Endothelial cell (in vitro differentiated cells): ENCODE measurements around the gene CACNA1C. TPM values are rescaled to one million over a fixed set of nuclear protein-coding genes. Genes with fewer than 3 reads are reported as not detected.

Experiments
- DNase-seq: peaks from one replicate; pipeline ENCODE4 v3.0.0; 2021; ENCODE audit warnings: low spot score
- H3K27ac Mint-ChIP-seq: one replicate; pipeline ENCODE4 v1.8.0; 2021; ENCODE audit warnings: mixed read lengths, inconsistent platforms; ENCODE audit not compliant: unreplicated experiment
- H3K27me3 Mint-ChIP-seq: one replicate; pipeline ENCODE4 v1.8.0; 2021; ENCODE audit warnings: mild to moderate bottlenecking, moderate library complexity, mixed read lengths, inconsistent platforms; ENCODE audit not compliant: unreplicated experiment
- H3K36me3 Mint-ChIP-seq: one replicate; pipeline ENCODE4 v1.8.0; 2021; ENCODE audit warnings: mild to moderate bottlenecking, low read depth, mixed read lengths, inconsistent platforms; ENCODE audit not compliant: unreplicated experiment
- H3K4me1 Mint-ChIP-seq: one replicate; pipeline ENCODE4 v1.8.0; 2021; ENCODE audit warnings: mild to moderate bottlenecking, mixed read lengths, inconsistent platforms; ENCODE audit not compliant: unreplicated experiment
- H3K4me3 Mint-ChIP-seq: one replicate; pipeline ENCODE4 v1.8.0; 2021; ENCODE audit warnings: mild to moderate bottlenecking, mixed read lengths, inconsistent platforms; ENCODE audit not compliant: unreplicated experiment
- H3K9me3 Mint-ChIP-seq: one replicate; pipeline ENCODE4 v1.8.0; 2021; ENCODE audit warnings: mixed read lengths, inconsistent platforms; ENCODE audit not compliant: unreplicated experiment
- total RNA-seq: library from RNA; stranded (reverse); fragmentation: NEBNext Ultra II Directional; extraction: Animal tissue kit (Norgen Biotek cat#: 25700); gene quantifications from one replicate; pipeline ENCODE4 v1.2.1, GENCODE V29; 2021; ENCODE audit not compliant: unreplicated experiment
- TF ChIP-seq, protein P1 (sequence below): fragments of 200-600 bp; sonication (generic); IDR thresholded peaks from one replicate; pipeline ENCODE4 v1.5.0; 2021; ENCODE audit warnings: antibody characterized with exemption; ENCODE audit not compliant: unreplicated experiment

Gene CACNA1C
- total RNA-seq, 1 donor from 2014 or later, result 11.1 TPM

GRCh38 chr12:2624543-2625288 lies 571.9 kb downstream of the CACNA1C start:
- Mint-ChIP-seq H3K4me1 (peaks cover 33% of the 10 kb centered on the region), H3K36me3 (no peaks in the 10 kb centered on the region), H3K9me3 (no peaks in the 10 kb centered on the region), H3K27ac (peak overlapping the region; percentile 74), H3K27me3 (peaks cover 4% of the 10 kb centered on the region), H3K4me3 (peak overlapping the region; percentile 42)
- peak; percentile 73 for DNase-seq
- TF ChIP-seq, protein P1, sequence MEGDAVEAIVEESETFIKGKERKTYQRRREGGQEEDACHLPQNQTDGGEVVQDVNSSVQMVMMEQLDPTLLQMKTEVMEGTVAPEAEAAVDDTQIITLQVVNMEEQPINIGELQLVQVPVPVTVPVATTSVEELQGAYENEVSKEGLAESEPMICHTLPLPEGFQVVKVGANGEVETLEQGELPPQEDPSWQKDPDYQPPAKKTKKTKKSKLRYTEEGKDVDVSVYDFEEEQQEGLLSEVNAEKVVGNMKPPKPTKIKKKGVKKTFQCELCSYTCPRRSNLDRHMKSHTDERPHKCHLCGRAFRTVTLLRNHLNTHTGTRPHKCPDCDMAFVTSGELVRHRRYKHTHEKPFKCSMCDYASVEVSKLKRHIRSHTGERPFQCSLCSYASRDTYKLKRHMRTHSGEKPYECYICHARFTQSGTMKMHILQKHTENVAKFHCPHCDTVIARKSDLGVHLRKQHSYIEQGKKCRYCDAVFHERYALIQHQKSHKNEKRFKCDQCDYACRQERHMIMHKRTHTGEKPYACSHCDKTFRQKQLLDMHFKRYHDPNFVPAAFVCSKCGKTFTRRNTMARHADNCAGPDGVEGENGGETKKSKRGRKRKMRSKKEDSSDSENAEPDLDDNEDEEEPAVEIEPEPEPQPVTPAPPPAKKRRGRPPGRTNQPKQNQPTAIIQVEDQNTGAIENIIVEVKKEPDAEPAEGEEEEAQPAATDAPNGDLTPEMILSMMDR, result peak; percentile 47

DNA sequence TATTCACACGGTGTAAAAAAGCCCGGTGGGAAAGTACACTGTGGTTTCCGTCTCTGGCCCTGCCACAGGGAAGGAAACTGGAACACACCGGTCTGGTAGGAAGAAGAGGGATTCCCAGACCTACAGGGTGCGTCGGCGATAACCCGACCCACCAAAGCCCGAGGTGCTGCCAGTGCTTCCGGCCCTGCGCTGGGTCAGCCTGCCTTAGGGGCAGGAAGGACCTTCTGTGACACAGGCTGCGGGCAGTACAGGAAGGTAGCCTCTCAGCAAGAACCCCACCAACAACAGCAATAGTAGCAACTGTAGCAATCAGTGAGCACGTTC lies 572.5 kb downstream of the CACNA1C start:
- no peak for DNase-seq
- H3K9me3 Mint-ChIP-seq, result no peaks in the 10 kb centered on the region
- no peak overlapping the region for H3K4me3 Mint-ChIP-seq
- TF ChIP-seq, protein P1, result no peak
- no peaks in the 10 kb centered on the region for H3K36me3 Mint-ChIP-seq
- H3K27ac Mint-ChIP-seq, result no peak overlapping the region
- peaks cover 4% of the 10 kb centered on the region for H3K27me3 Mint-ChIP-seq
- H3K4me1 Mint-ChIP-seq, result peaks cover 32% of the 10 kb centered on the region

- Mint-ChIP-seq H3K27ac (no peak overlapping the region), H3K27me3 (peaks cover 2% of the 10 kb centered on the region), H3K36me3 (no peaks in the 10 kb centered on the region), H3K4me1 (peaks cover 30% of the 10 kb centered on the region), H3K9me3 (no peaks in the 10 kb centered on the region), H3K4me3 (no peak overlapping the region)
- no peak for DNase-seq
- TF ChIP-seq, protein P1, result no peak
These were observed 574.5 kb downstream of the CACNA1C start for GRCh38 chr12:2627076-2627834.

DNA sequence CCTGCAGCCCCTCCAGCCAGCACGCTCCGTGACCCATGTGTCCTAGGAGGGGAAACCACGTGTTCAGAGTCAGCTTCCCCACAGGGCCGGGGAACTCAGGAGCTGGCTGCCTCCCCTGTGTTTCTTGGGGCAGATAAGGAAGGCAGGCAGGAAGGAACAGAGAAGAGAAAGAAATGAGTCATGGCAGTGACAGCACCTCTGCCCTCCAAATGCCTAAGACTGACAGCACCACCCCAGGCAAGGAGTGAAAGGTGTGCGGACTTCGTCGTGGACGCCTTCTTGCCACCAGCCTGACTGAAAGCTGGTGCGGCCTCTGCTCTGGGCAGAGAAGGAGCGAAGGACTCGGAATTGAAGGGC lies 575.0 kb downstream of the CACNA1C start:
- no peak for DNase-seq
- Mint-ChIP-seq H3K4me3 (no peak overlapping the region), H3K27me3 (peaks cover 2% of the 10 kb centered on the region), H3K36me3 (no peaks in the 10 kb centered on the region), H3K4me1 (peaks cover 30% of the 10 kb centered on the region), H3K9me3 (no peaks in the 10 kb centered on the region), H3K27ac (no peak overlapping the region)
- TF ChIP-seq, protein P1, result no peak

- no peak for DNase-seq
- Mint-ChIP-seq H3K4me3 (no peak overlapping the region), H3K9me3 (no peaks in the 10 kb centered on the region), H3K27me3 (peaks cover 2% of the 10 kb centered on the region), H3K27ac (no peak overlapping the region), H3K36me3 (no peaks in the 10 kb centered on the region), H3K4me1 (peaks cover 30% of the 10 kb centered on the region)
- TF ChIP-seq, protein P1, result no peak
These were observed 575.6 kb downstream of the CACNA1C start for GRCh38 chr12:2628401-2628800.
